T-cell (primary cell): ENCODE measurements around the gene SERPINE2. TPM values are rescaled to one million over a fixed set of nuclear protein-coding genes. Genes with fewer than 3 reads are reported as not detected.
A peak's percentile ranks its signal among the peaks of the same experiment; 100 is the strongest.

Source experiments
- ATAC-seq, 4 experiments: fragments of 200-7000 bp in 3 of 4; fragments of 150-1000 bp in 1 of 4; cut with Tn5 transposase; replicated peaks in 1 of 4; 1 replicate in 3 of 4; 2 replicates in 1 of 4; pipeline ENCODE4 v1.10.0; 2021; ENCODE audit warnings: moderate library complexity in 3 of 4, mild to moderate bottlenecking in 2 of 4, moderate number of reproducible peaks in 1 of 4
- CTCF ChIA-PET, 2 donors: fragments of 300-600 bp; sonication (Branson Sonifier 250); formaldehyde crosslinking; loops; one replicate each; lab custom pipeline; 2022; ENCODE audit warnings: antibody characterized with exemption in 2 of 2; lab: Charles Lee
- POLR2A ChIA-PET, 2 donors: fragments of 300-600 bp; sonication (Branson Sonifier 250); formaldehyde crosslinking; loops; one replicate each; lab custom pipeline; 2022; ENCODE audit warnings: antibody characterized with exemption in 2 of 2; lab: Charles Lee
- DNase-seq, 35 experiments: peaks; one replicate each; pipeline versions ENCODE4 v3.0.0 to v3.0.0-alpha.2; 2013 to 2023
- H3K27ac ChIP-seq: one replicate; pipeline ENCODE4 v1.5.1; 2013; ENCODE audit warnings: low read length
- H3K27me3 ChIP-seq, 2 experiments: replicated peaks in 1 of 2; 1 replicate in 1 of 2; 2 replicates in 1 of 2; pipeline versions ENCODE4 v1.6.1 to v1.7.0; 2013; ENCODE audit warnings: low read length in 1 of 2, mixed read lengths in 1 of 2; ENCODE audit not compliant: control insufficient read depth in 2 of 2, insufficient read depth in 2 of 2; ENCODE audit errors: extremely low read depth in 1 of 2
- H3K36me3 ChIP-seq, 2 donors: 1 replicate in 1 of 2; 2 replicates in 1 of 2; pipeline versions ENCODE4 v1.6.1 to v1.7.0; 2013; ENCODE audit warnings: low read length in 1 of 2; ENCODE audit not compliant: control insufficient read depth in 2 of 2, insufficient read depth in 1 of 2; ENCODE audit errors: extremely low read depth in 1 of 2
- H3K4me1 ChIP-seq, 2 experiments: 1 replicate in 1 of 2; 2 replicates in 1 of 2; pipeline versions ENCODE4 v1.6.1 to v1.7.0; 2013; ENCODE audit warnings: low read length in 2 of 2, mixed read lengths in 1 of 2; ENCODE audit not compliant: insufficient read depth in 2 of 2, control insufficient read depth in 1 of 2; ENCODE audit errors: extremely low read depth in 1 of 2
- H3K4me3 ChIP-seq, 2 donors: 1 replicate in 1 of 2; 2 replicates in 1 of 2; pipeline versions ENCODE4 v1.5.1 to v1.7.0; 2013; ENCODE audit warnings: mild to moderate bottlenecking in 2 of 2, low read length in 1 of 2, moderate library complexity in 1 of 2; ENCODE audit not compliant: control insufficient read depth in 1 of 2; ENCODE audit errors: extremely low read depth in 1 of 2
- H3K9me3 ChIP-seq: 2 replicates; pipeline ENCODE4 v1.7.0; 2013
- H3K27ac Mint-ChIP-seq, 2 donors: one replicate each; pipeline ENCODE4 v1.8.0; 2020 to 2021; ENCODE audit warnings: mild to moderate bottlenecking in 2 of 2, mixed read lengths in 2 of 2
- H3K27me3 Mint-ChIP-seq, 2 donors: one replicate each; pipeline ENCODE4 v1.8.0; 2021 to 2022; ENCODE audit warnings: mixed read lengths in 2 of 2
- H3K36me3 Mint-ChIP-seq: one replicate; pipeline ENCODE4 v1.8.0; 2021; ENCODE audit warnings: mixed read lengths
- H3K4me1 Mint-ChIP-seq, 3 donors: one replicate each; pipeline ENCODE4 v1.8.0; 2020 to 2022; ENCODE audit warnings: mixed read lengths in 3 of 3, mild to moderate bottlenecking in 1 of 3
- H3K4me3 Mint-ChIP-seq, 3 donors: one replicate each; pipeline ENCODE4 v1.8.0; 2020 to 2022; ENCODE audit warnings: mild to moderate bottlenecking in 3 of 3, mixed read lengths in 3 of 3, moderate library complexity in 3 of 3
- H3K9me3 Mint-ChIP-seq, 3 donors: one replicate each; pipeline ENCODE4 v1.8.0; 2020 to 2022; ENCODE audit warnings: mixed read lengths in 3 of 3
- WGBS: methylation state at CpG from one replicate; pipeline ENCODE4 v1.1.5; 2013; ENCODE audit warnings: missing lambda C conversion rate; ENCODE audit not compliant: insufficient coverage; 5-methylcytosine and 5-hydroxymethylcytosine counted together
- total RNA-seq, 35 experiments: library from RNA in 6 of 35; stranded (reverse) in 6 of 35; fragments of 120-200 nt in 1 of 35; gene quantifications; one replicate each; pipeline versions ENCODE4 v1.2.1 to v1.2.4 and lab custom pipeline; 2013 to 2026

SERPINE2 gene
- total RNA-seq, 5 donors from 2014 or later (not counting 1 experiment from before 2014, with no cell fraction given): 2.0 to 7.5 (median 4.1) TPM

DNA sequence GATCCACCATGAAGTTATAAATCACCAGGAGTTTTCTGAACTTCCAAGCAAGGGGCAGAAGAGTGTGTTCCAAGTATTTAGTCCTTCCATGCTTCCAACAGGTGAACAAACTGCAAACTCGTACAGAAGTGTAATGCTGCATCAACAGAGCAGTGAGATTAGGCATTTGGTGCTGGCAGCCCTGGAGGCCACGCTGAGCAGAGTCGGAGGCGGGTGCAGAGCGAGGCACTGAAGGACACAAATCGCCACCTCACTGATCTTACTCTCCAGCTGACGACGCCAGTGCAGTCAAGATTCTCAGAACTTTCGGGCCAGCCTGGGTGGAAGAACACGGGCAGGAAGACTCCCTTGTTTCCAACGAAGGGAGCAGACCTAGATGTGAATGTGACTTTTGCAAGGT lies 39.2 kb downstream of the SERPINE2 start:
- CTCF ChIA-PET: no interaction called here
- H3K9me3 Mint-ChIP-seq: no peaks in the 10 kb centered on the region
- WGBS: 95% methylated on average over 9 of the region's 11 CpGs

DNA sequence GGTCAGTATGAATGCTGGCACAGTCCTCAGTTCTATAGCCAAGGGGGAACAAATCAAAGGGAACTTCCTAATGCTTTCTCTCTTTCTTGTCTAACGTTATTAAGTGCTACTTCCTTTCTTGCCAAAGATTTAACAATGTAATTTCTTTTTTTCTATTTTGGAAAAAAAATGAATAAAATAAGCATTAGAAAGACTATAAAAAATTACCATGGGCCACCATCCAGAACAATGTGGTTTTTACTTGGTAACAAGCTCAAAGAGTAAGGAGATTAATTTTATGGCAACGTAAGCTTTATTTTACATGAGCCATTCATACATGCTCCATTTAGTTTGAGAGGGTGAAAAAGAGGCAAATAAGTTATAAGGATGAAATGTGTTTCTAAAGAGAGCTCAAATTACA lies 40.1 kb downstream of the SERPINE2 start:
- ATAC-seq (no peak), DNase-seq (no peak)
- Mint-ChIP-seq H3K36me3 (no peaks in the 10 kb centered on the region), H3K4me1 (no peaks in the 10 kb centered on the region), H3K4me3 (no peak overlapping the region), H3K27me3 (no peaks in the 10 kb centered on the region), H3K9me3 (no peaks in the 10 kb centered on the region), H3K27ac (no peak overlapping the region)
- Histone ChIP-seq H3K9me3 (no peaks in the 10 kb centered on the region), H3K4me3 (no peak overlapping the region), H3K27me3 (no peaks in the 10 kb centered on the region), H3K27ac (no peak overlapping the region), H3K4me1 (no peaks in the 10 kb centered on the region), H3K36me3 (peaks cover 0 to 4% of the 10 kb centered on the region in 2 donors)
- ChIA-PET POLR2A (interaction anchor here in 1 of 2 donors (0.6 kb wide), 1 partner anchor 270 kb away, joined by 3 read pairs; no protein-coding TSS in a partner anchor), CTCF (interaction anchor here (0.7 to 1.0 kb wide), 2 partner anchors 12 to 284 kb away, joined by 3 to 5 read pairs; no protein-coding TSS in a partner anchor)
- no CpG with 5 or more reads among the region's 2 CpGs for WGBS

More for the DNA sequence above, 39.2 kb downstream of the SERPINE2 start:
- no peaks in the 10 kb centered on the region for H3K4me1 ChIP-seq
- DNase-seq: no peak
- H3K4me3 Mint-ChIP-seq: no peak overlapping the region
- peaks cover 0 to 4% of the 10 kb centered on the region in 2 experiments for H3K27me3 ChIP-seq
- no peaks in the 10 kb centered on the region for H3K27me3 Mint-ChIP-seq
- no peak for ATAC-seq
- no peak overlapping the region for H3K4me3 ChIP-seq
- H3K36me3 ChIP-seq: peaks cover 0 to 4% of the 10 kb centered on the region in 2 donors
- H3K27ac ChIP-seq: no peak overlapping the region
- no peaks in the 10 kb centered on the region for H3K9me3 ChIP-seq
- no peaks in the 10 kb centered on the region for H3K36me3 Mint-ChIP-seq
- POLR2A ChIA-PET: no interaction called here
- H3K4me1 Mint-ChIP-seq: no peaks in the 10 kb centered on the region
- H3K27ac Mint-ChIP-seq: no peak overlapping the region

DNA sequence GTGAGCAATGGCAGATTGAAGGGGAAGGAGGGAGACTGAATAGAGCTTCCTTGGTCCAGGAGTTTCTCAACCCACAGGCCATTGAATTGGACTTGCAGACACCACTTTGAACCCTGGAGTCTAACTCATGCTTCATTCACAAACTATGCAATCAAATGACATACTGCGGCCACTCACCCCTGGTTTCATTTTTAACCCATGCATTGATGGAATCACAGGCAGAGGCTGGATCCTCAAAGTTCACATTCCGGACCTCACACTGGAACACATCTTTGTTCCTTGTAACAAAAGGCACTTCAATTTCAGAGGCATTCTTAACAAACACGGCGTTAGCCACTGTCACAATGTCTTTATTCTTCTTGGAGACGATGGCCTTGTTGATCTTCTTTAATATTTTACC lies 41.1 kb downstream of the SERPINE2 start:
- ChIA-PET POLR2A (no interaction called here), CTCF (no interaction called here)
- no peaks in the 10 kb centered on the region for H3K27me3 ChIP-seq
- no peaks in the 10 kb centered on the region for H3K4me1 ChIP-seq
- no peak for ATAC-seq
- Mint-ChIP-seq H3K36me3 (no peaks in the 10 kb centered on the region), H3K27me3 (no peaks in the 10 kb centered on the region), H3K9me3 (no peaks in the 10 kb centered on the region), H3K4me3 (no peak overlapping the region), H3K4me1 (no peaks in the 10 kb centered on the region), H3K27ac (no peak overlapping the region)
- no peak overlapping the region for H3K4me3 ChIP-seq
- no peaks in the 10 kb centered on the region for H3K9me3 ChIP-seq
- H3K27ac ChIP-seq: no peak overlapping the region
- 100% methylated on average over 1 of the region's 5 CpGs for WGBS
- H3K36me3 ChIP-seq: peaks cover 0 to 4% of the 10 kb centered on the region in 2 donors
- no peak for DNase-seq

DNA sequence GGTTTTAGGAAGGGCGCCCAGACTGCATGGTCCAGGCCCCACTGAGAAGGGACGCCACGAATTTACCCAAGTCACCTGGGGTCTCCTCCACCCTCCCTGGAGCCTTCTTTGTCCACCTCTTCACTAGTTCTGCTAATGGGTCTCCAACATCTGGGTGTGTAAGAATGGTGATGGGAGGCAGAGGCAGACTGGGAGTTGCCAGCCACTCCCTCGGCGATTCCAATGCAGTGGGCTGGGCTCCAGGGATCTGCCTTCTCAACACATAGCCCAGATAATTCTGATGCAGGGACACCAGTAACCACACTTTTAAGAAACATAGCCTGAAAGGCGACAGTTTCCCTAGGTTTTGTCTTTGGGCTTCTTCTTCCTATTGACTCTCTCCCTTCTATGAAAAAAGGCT lies 42.7 kb downstream of the SERPINE2 start:
- WGBS: 89% methylated on average over 4 of the region's 6 CpGs
- CTCF ChIA-PET: interaction anchor here (4.1 to 5.0 kb wide), 2 partner anchors 25 to 288 kb away, joined by 36 to 121 read pairs; no protein-coding TSS in a partner anchor
- Mint-ChIP-seq H3K4me3 (no peak overlapping the region), H3K4me1 (no peaks in the 10 kb centered on the region), H3K27ac (no peak overlapping the region), H3K27me3 (no peaks in the 10 kb centered on the region), H3K9me3 (no peaks in the 10 kb centered on the region), H3K36me3 (no peaks in the 10 kb centered on the region)
- Histone ChIP-seq H3K9me3 (no peaks in the 10 kb centered on the region), H3K4me3 (no peak overlapping the region), H3K4me1 (no peaks in the 10 kb centered on the region), H3K36me3 (peaks cover 0 to 3% of the 10 kb centered on the region in 2 donors), H3K27ac (no peak overlapping the region), H3K27me3 (no peaks in the 10 kb centered on the region)
- no peak for ATAC-seq
- no peak for DNase-seq
- POLR2A ChIA-PET: interaction anchor here in 1 of 2 donors (0.6 kb wide), 1 partner anchor 24 kb away, joined by 3 read pairs; no protein-coding TSS in a partner anchor

DNA sequence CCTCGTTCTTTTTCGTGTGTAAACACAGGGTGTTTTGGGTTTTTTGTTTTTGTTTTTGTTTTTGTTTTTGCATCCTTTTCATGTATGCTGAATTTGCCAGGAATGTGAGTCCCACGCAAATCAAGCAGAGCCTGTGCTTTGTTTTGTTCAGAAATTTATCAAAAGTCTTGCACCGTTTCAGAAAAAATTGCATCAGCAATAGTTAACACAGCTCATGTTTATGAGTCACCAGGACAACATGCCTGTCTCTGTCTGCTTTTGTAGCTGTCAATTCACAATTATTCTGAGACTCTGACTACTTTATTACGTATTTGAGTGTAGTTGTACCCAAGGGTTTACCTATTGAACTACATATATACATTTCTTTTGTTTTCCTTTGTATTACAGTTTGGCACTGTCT lies 43.5 kb downstream of the SERPINE2 start:
- ATAC-seq (no peak), DNase-seq (no peak)
- CTCF ChIA-PET: interaction anchor here (0.6 to 5.0 kb wide), 9 partner anchors 11 to 292 kb away, joined by 3 to 121 read pairs (median 27); no protein-coding TSS in a partner anchor
- Mint-ChIP-seq H3K4me3 (no peak overlapping the region), H3K27ac (peak overlapping the region in 1 of 2 donors; percentile 30), H3K36me3 (no peaks in the 10 kb centered on the region), H3K9me3 (no peaks in the 10 kb centered on the region), H3K27me3 (no peaks in the 10 kb centered on the region), H3K4me1 (no peaks in the 10 kb centered on the region)
- H3K27me3 ChIP-seq: peaks cover 0 to 2% of the 10 kb centered on the region in 2 experiments
- no peaks in the 10 kb centered on the region for H3K9me3 ChIP-seq
- H3K36me3 ChIP-seq: no peaks in the 10 kb centered on the region
- H3K27ac ChIP-seq: no peak overlapping the region
- 81% methylated on average over 4 of the region's 5 CpGs for WGBS
- POLR2A ChIA-PET: no interaction called here
- no peaks in the 10 kb centered on the region for H3K4me1 ChIP-seq
- no peak overlapping the region for H3K4me3 ChIP-seq

DNA sequence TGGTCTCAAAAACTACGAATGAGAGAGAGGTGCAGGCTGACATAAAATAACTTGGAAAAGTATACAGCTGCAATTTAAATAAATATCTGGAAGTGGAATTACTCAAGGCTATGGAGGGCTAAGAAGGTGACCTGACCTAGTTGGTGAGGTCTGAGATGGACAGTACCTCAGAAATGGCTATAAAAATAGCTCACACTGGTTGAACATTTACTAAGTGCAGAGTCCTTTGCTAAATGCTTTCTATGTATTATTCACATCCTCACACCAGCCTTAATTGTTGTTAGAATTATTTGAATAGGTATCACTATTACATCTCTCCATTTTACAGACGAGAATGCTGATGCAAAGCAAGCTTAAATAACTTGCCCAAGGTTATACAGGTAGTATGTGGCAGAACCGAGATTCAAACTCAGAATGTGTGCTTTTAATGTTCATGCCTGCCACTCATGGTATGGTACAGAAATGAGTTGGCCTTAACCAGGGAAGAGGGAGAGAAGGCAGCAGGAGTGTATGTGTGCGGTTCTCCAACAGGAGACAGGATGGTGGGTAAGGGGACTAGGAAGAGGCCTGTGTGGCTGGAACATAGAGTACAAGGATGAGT lies 44.4 kb downstream of the SERPINE2 start:
- no peak overlapping the region for H3K27ac ChIP-seq
- ChIA-PET CTCF (interaction anchor here (0.5 to 5.0 kb wide), 20 partner anchors 12 to 1923 kb away, joined by 3 to 121 read pairs (median 6); no protein-coding TSS in a partner anchor), POLR2A (no interaction called here)
- no peak overlapping the region for H3K4me3 Mint-ChIP-seq
- H3K27me3 Mint-ChIP-seq: no peaks in the 10 kb centered on the region
- no peaks in the 10 kb centered on the region for H3K4me1 ChIP-seq
- no peak overlapping the region for H3K4me3 ChIP-seq
- ATAC-seq: no peak
- H3K4me1 Mint-ChIP-seq: no peaks in the 10 kb centered on the region
- H3K27ac Mint-ChIP-seq: no peak overlapping the region
- DNase-seq: no peak
- H3K9me3 ChIP-seq: no peaks in the 10 kb centered on the region
- peaks cover 0 to 2% of the 10 kb centered on the region in 2 experiments for H3K27me3 ChIP-seq
- no peaks in the 10 kb centered on the region for H3K9me3 Mint-ChIP-seq
- no peaks in the 10 kb centered on the region for H3K36me3 Mint-ChIP-seq
- H3K36me3 ChIP-seq: no peaks in the 10 kb centered on the region
- 77% methylated on average over 2 of the region's 4 CpGs for WGBS
